Common myeloid progenitor, CD34-positive (primary cell): Measurements from ENCODE around the gene CPT1B.

Experiments used
- CTCF ChIA-PET: fragments of 350-600 bp; sonication (Branson Sonifier 250); formaldehyde crosslinking; loops from one replicate; lab custom pipeline; 2021; ENCODE audit warnings: antibody characterized with exemption; lab: Charles Lee
- POLR2A ChIA-PET: fragments of 350-600 bp; sonication (Branson Sonifier 250); formaldehyde crosslinking; loops from one replicate; lab custom pipeline; 2021; ENCODE audit warnings: antibody characterized with exemption; lab: Charles Lee
- DNase-seq, 3 donors: peaks; one replicate each; pipeline versions ENCODE4 v3.0.0 to v3.0.0-alpha.2; 2013
- H3K27ac ChIP-seq, 2 experiments: 1 replicate in 1 of 2; 2 replicates in 1 of 2; pipeline ENCODE4 v1.7.0; 2013; ENCODE audit warnings: inconsistent platforms in 2 of 2, low read length in 2 of 2, mild to moderate bottlenecking in 2 of 2, low read depth in 1 of 2, moderate library complexity in 1 of 2; ENCODE audit not compliant: severe bottlenecking in 2 of 2, insufficient read depth in 1 of 2, poor library complexity in 1 of 2
- H3K27me3 ChIP-seq, 5 experiments: replicated peaks in 2 of 5; 1 replicate in 3 of 5; 2 replicates in 2 of 5; pipeline versions ENCODE4 v1.6.1 to v1.7.0; 2013; ENCODE audit warnings: low read length in 4 of 5, mild to moderate bottlenecking in 2 of 5, moderate library complexity in 2 of 5, inconsistent platforms in 1 of 5; ENCODE audit not compliant: insufficient read depth in 5 of 5, control insufficient read depth in 4 of 5
- H3K36me3 ChIP-seq, 4 experiments: 1 replicate in 2 of 4; 2 replicates in 2 of 4; pipeline versions ENCODE4 v1.6.1 to v1.7.0; 2013; ENCODE audit warnings: low read length in 3 of 4, control low read depth in 1 of 4, mild to moderate bottlenecking in 1 of 4; ENCODE audit not compliant: control insufficient read depth in 4 of 4, insufficient read depth in 4 of 4
- H3K4me1 ChIP-seq, 4 experiments: 1 replicate in 3 of 4; 2 replicates in 1 of 4; pipeline versions ENCODE4 v1.6.1 to v1.7.1; 2013; ENCODE audit warnings: low read length in 3 of 4, mild to moderate bottlenecking in 3 of 4, control low read depth in 1 of 4, inconsistent platforms in 1 of 4, moderate library complexity in 1 of 4; ENCODE audit not compliant: control insufficient read depth in 4 of 4, insufficient read depth in 4 of 4; ENCODE audit errors: control extremely low read depth in 1 of 4
- H3K4me3 ChIP-seq, 7 experiments: 1 replicate in 4 of 7; 2 replicates in 3 of 7; pipeline versions ENCODE4 v1.5.1 to v1.7.0; 2013; ENCODE audit warnings: mild to moderate bottlenecking in 7 of 7, low read length in 6 of 7, moderate library complexity in 6 of 7, inconsistent platforms in 2 of 7, low read depth in 2 of 7, control low read depth in 1 of 7; ENCODE audit not compliant: insufficient read depth in 4 of 7, control insufficient read depth in 1 of 7; ENCODE audit errors: extremely low read depth in 1 of 7
- H3K9me3 ChIP-seq, 5 experiments: 1 replicate in 4 of 5; 2 replicates in 1 of 5; pipeline versions ENCODE4 v1.6.1 to v1.7.1; 2013; ENCODE audit warnings: low read length in 4 of 5, mild to moderate bottlenecking in 2 of 5, inconsistent platforms in 1 of 5, low read depth in 1 of 5, moderate library complexity in 1 of 5; ENCODE audit not compliant: control insufficient read depth in 4 of 5, insufficient read depth in 2 of 5; ENCODE audit errors: control extremely low read depth in 1 of 5
- WGBS: methylation state at CpG from one replicate; pipeline ENCODE4 v1.1.5; 2013; ENCODE audit not compliant: insufficient coverage; 5-methylcytosine and 5-hydroxymethylcytosine counted together

CPT1B gene

DNA sequence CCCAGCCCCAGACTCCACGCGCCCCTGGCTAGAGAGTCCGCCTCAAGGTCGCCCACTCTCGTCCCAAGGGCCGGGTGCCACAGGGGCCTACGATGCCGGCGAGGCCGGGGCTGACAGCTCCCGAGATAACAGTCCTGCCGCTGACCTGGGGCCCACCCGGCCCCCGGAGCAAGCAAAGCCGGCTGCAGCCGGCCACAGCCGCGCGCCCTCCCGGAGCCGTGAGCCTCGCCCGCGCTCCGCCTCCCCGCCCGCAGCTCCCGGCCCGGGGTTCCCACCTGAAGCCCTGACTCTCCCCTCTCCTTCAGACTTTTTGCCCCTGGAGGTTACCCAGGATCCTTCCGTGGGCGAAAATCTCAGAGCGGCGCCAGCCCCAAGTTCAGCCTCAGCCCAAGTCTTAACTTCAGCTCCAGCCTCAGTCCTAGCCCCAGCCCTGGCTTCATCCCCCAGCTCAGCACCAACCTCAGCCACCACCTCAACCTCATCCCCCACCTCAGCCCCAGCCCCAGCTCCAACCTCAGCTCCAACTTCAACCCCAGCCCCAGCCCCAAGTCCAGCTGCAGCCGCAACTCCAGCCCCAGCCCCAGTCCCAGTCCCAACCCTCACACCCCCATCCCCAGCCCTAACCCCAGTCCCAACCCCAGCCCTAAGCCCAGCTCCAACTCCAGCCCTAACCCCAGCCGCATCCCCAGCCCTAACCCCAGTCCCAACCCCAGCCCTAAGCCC, 30.8 kb downstream of the CPT1B start:
- Histone ChIP-seq H3K9me3 (no peaks in the 10 kb centered on the region), H3K27ac (no peak overlapping the region), H3K27me3 (peaks cover 0 to 30% (median 0%) of the 10 kb centered on the region in 5 experiments), H3K4me1 (peaks cover 0 to 50% (median 49%) of the 10 kb centered on the region in 4 experiments), H3K36me3 (no peaks in the 10 kb centered on the region), H3K4me3 (no peak overlapping the region)
- no peak for DNase-seq
- WGBS, result 45% methylated on average over 31 of the region's 35 CpGs
- CTCF ChIA-PET, result interaction anchor here (0.9 to 1.9 kb wide), 9 partner anchors 9 to 93 kb away, joined by 3 to 8 read pairs (median 5); partner anchors contain the start of genes SCO2 and SYCE3
- POLR2A ChIA-PET, result interaction anchor here (0.6 to 1.5 kb wide), 2 partner anchors 22 to 40 kb away, joined by 3 to 7 read pairs; partner anchors contain the start of genes LMF2, NCAPH2 and SCO2

DNA sequence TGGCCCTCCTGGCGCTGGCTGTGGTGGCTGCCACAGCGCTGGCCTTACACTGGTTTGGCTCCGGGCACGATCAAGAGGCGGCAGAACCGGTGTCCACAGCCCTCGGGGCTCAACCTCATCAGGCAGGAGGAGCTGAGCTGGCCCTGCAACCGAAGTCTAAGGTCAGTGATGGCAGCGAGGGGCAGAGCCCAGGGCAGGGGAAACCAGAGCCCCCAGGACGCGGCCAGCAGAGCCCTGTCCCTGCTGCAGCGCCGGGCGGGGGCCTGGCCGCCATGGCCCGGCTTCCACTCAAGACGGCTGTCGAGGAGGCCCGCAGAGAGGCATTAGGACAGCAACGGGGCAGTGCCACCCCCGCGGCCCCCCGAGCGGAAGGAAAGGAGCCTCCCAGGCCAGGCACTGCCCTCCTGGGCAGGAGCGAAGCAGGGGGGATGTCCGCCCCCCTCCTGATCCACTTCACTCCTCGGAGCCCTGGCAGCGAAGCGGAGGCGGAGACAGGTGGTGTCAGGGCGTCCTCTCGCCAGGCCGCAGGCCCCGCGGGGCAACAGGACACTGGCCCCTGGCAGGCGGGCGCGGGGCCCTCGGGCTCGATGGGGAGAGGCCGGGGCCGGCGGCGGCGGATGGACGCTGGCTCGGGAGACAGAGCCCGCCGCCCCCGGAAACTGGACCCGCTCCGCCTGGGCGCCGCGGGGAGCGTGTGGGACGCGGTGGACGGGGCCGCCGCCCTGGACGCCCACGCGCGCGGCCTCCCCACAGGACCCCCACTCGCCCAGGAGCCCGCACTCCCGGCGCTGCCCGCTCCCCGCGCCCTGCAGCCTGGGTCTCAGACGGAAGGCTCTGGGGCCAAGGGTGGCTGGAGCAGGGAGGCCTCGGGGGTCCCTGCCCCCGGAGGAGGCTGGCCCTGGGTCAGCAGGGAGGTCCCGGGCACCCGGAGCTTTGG, 31.6 kb downstream of the CPT1B start:
- no peak overlapping the region for H3K4me3 ChIP-seq
- ChIA-PET POLR2A (no interaction called here), CTCF (interaction anchor here (1.1 to 2.1 kb wide), 9 partner anchors 9 to 94 kb away, joined by 3 to 21 read pairs (median 6); partner anchors contain the start of genes SCO2 and SYCE3)
- no peaks in the 10 kb centered on the region for H3K9me3 ChIP-seq
- H3K36me3 ChIP-seq, result no peaks in the 10 kb centered on the region
- H3K4me1 ChIP-seq, result peaks cover 0 to 56% (median 50%) of the 10 kb centered on the region in 4 experiments
- WGBS, result 78% methylated on average over 57 of the region's 78 CpGs
- peaks cover 0 to 30% (median 0%) of the 10 kb centered on the region in 5 experiments for H3K27me3 ChIP-seq
- DNase-seq, result no peak
- no peak overlapping the region for H3K27ac ChIP-seq

DNA sequence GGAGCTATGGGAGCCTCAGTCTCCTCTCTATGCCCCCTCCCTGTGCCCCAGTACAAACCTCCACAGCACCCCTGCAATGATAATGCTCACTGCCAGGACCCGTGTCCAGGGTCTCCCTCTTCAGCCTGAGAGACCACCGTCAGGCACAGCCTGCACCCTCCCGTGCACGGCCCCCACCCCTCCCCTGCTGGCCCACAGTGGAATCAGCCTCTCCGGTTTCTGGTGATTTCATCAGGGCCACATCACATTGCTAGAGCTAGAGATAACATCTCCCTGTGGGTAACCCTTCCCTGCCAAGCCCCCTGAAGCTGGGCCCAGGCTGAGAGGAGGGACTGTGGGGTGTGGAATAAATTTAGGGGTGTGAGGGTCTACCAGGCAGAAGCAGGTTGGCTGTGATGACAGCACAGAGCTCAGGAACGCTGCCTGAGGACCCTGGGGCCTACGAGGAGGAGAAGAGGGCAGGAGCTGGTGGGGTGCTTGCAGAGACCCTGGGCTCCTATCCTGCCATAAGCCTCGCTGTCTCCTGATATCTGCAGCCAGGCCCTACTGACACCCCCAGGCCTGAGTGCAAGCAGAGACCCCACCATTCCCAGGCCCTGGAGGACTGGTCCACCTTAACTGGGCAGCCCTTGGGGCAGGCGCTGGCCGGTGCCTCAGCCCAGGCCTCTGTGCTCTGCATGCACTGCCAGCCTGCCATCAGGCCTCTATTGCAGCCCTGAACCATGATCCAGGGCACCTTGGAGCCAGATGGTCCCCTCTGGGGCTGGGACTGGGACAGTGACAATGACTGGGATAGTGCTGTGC, 32.5 kb downstream of the CPT1B start, which contains the start of gene KLHDC7B:
Gene KLHDC7B (plus strand): TSS at position 378 of the 804 bp plus-strand sequence. CDS start 345 bp downstream, at position 723.
- Histone ChIP-seq H3K4me1 (peaks cover 2 to 64% (median 56%) of the 10 kb centered on the region in 4 experiments), H3K9me3 (no peaks in the 10 kb centered on the region), H3K27me3 (peaks cover 0 to 30% (median 0%) of the 10 kb centered on the region in 5 experiments), H3K4me3 (peak within 1 kb of the TSS in 2 of 7 experiments; percentile 40 to 57), H3K36me3 (no peaks in the 10 kb centered on the region), H3K27ac (no peak within 1 kb of the TSS)
- CTCF ChIA-PET, result interaction anchor here (1.0 to 2.1 kb wide), 7 partner anchors 10 to 54 kb away, joined by 3 to 21 read pairs (median 5); partner anchors contain the start of gene SCO2
- WGBS, result 45% methylated on average over 8 of the region's 10 CpGs
- POLR2A ChIA-PET, result interaction anchor here (0.6 kb wide), 1 partner anchor 38 kb away, joined by 3 read pairs; the partner anchor contains the start of genes LMF2 and NCAPH2
- peak in 2 of 3 donors; percentile 73 to 77 for DNase-seq

DNA sequence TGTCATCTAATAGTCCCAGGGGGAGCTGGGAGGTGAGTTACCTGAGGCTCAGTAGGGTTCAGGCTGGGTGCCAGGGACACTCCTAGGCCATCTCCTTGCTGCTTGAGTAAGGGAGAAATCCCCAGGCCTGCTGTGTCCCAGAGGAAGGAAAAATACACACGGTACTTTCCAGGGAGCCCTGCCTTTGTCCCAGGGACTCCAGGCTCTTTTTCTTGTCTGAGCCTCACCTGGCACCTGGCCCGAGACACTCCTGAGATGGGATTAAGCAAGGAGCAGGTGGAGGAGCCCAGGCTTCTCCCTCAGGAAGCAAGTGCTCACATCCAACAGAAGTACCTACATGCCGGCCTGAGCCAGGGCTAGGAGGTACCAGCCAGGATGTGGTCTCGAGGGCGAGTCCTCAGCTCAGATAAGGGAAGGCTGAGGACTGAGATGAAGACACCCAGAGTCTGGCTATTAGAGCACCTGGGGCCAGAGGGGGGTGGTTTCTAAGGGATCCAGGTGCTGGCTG, 33.4 kb downstream of the CPT1B start:
- CTCF ChIA-PET, result interaction anchor here (1.0 to 2.1 kb wide), 7 partner anchors 9 to 55 kb away, joined by 3 to 21 read pairs (median 5); partner anchors contain the start of gene SCO2
- no peak overlapping the region for H3K27ac ChIP-seq
- no peaks in the 10 kb centered on the region for H3K9me3 ChIP-seq
- POLR2A ChIA-PET, result interaction anchor here (1.0 kb wide), 1 partner anchor 19 kb away, joined by 4 read pairs; no protein-coding TSS in a partner anchor
- peaks cover 0 to 30% (median 0%) of the 10 kb centered on the region in 5 experiments for H3K27me3 ChIP-seq
- 30% methylated on average over 4 of the region's 5 CpGs for WGBS
- peak overlapping the region in 2 of 7 experiments; percentile 40 to 57 for H3K4me3 ChIP-seq
- H3K36me3 ChIP-seq, result no peaks in the 10 kb centered on the region
- H3K4me1 ChIP-seq, result peaks cover 5 to 72% (median 62%) of the 10 kb centered on the region in 4 experiments
- DNase-seq, result peak in 1 of 3 donors; percentile 45

DNA sequence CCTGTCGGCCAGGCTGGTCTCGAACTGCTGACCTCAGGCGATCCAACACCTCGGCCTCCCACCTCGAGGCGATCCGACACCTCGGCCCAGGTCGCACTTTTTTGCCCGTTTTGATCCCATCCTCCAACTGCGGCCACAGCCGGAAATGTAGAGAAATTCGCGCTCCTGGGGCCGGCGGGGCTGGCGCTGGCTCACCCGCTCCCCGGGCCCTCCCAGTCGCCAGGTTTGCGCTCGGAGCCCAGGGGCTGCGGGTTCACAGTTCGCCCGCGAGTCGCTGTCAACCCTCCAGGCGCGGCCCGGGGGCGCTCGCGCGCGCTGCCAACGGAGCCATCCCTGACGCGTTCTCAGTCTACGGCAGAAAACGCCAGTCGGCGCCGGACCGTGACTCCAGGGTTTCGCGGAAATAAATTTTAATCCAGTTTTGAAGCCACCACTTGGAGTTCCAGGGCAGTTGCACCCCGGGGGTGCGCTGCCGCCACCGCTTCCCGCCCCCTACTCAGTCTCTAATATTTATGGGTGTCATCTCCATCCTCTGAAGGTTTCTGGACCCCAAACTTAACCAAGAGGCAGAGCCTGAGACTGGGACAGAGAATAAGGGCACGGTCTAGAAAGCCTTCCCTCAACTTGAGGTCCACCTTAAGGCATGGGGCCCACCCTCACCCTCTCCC, 34.0 kb downstream of the CPT1B start:
- peak; percentile 84 to 86 (median 85) for DNase-seq
- 4% methylated on average over 46 of the region's 52 CpGs for WGBS
- POLR2A ChIA-PET, result interaction anchor here (1.0 kb wide), 1 partner anchor 18 kb away, joined by 4 read pairs; no protein-coding TSS in a partner anchor
- H3K27me3 ChIP-seq, result peaks cover 0 to 28% (median 0%) of the 10 kb centered on the region in 5 experiments
- peaks cover 8 to 75% (median 61%) of the 10 kb centered on the region in 4 experiments for H3K4me1 ChIP-seq
- H3K36me3 ChIP-seq, result no peaks in the 10 kb centered on the region
- no peaks in the 10 kb centered on the region for H3K9me3 ChIP-seq
- no peak overlapping the region for H3K27ac ChIP-seq
- CTCF ChIA-PET, result interaction anchor here (1.0 to 2.1 kb wide), 7 partner anchors 9 to 56 kb away, joined by 3 to 21 read pairs (median 5); partner anchors contain the start of gene SCO2
- peak overlapping the region in 5 of 7 experiments; percentile 3 to 57 (median 40) for H3K4me3 ChIP-seq
